HepG2 (cell line): ENCODE data around the gene IPO9. TPM values are rescaled to one million over a fixed set of nuclear protein-coding genes. Genes with fewer than 3 reads are reported as not detected.

Source experiments
- ATAC-seq: fragments of 200-7000 bp; cut with Tn5 transposase; 3 replicates; pipeline ENCODE4 v1.9.1; 2020; ENCODE audit warnings: mild to moderate bottlenecking, moderate library complexity
- BruUV-seq: library from RNA; stranded (reverse); fragments of 400-500 nt; replicated peaks from 2 replicates; lab custom pipeline; 2021; lab: Mats Ljungman, UMichigan
- CTCF ChIA-PET: fragments of 300-600 bp; formaldehyde crosslinking; extraction: SDS; loops from one replicate; lab custom pipeline; 2021; ENCODE audit warnings: low total read pairs, inconsistent platforms, low intra/inter-chr PET ratio; lab: Yijun Ruan, JAX
- POLR2A ChIA-PET: fragments of 350-600 bp; sonication (Branson Sonifier 250); formaldehyde crosslinking; loops from one replicate; lab custom pipeline; 2020; ENCODE audit warnings: antibody characterized with exemption, inconsistent platforms; lab: Yijun Ruan, JAX
- DNase-seq: peaks from one replicate; pipeline ENCODE4 v3.0.0-alpha.2; 2015; ENCODE audit warnings: low spot score
- FAIRE-seq: peaks from 3 replicates; lab custom pipeline; 2011; peaks lifted over from hg19 to GRCh38; lab: Jason Lieb, UNC
- H2AFZ ChIP-seq: one replicate; pipeline ENCODE4 v1.6.1; 2011; ENCODE audit warnings: low read length, inconsistent platforms
- H3K27ac ChIP-seq: fragments of 300-600 bp; 3 replicates; pipeline ENCODE4 v1.8.0; 2011; ENCODE audit warnings: mixed run types, mild to moderate bottlenecking, mixed read lengths, low read length, inconsistent platforms; ENCODE audit not compliant: insufficient read depth; ENCODE audit errors: extremely low read length
- H3K27me3 ChIP-seq, 2 experiments: fragments of 200-600 bp in 1 of 2; 2 replicates in 1 of 2; 3 replicates in 1 of 2; pipeline versions ENCODE4 v1.6.0 to v1.8.0; 2011; ENCODE audit warnings: low read length in 2 of 2, mild to moderate bottlenecking in 2 of 2, moderate library complexity in 2 of 2, inconsistent platforms in 1 of 2; ENCODE audit not compliant: insufficient read depth in 2 of 2, control insufficient read depth in 1 of 2
- H3K36me3 ChIP-seq, 2 experiments: fragments of 200-600 bp in 1 of 2; replicated peaks in 1 of 2; 2 replicates in 1 of 2; 3 replicates in 1 of 2; pipeline versions ENCODE4 v1.5.1 to v1.8.0; 2011; ENCODE audit warnings: low read length in 2 of 2, inconsistent platforms in 1 of 2; ENCODE audit not compliant: insufficient read depth in 2 of 2, control insufficient read depth in 1 of 2
- H3K4me1 ChIP-seq: 2 replicates; pipeline ENCODE4 v1.5.1; 2012; ENCODE audit warnings: low read length, inconsistent platforms; ENCODE audit not compliant: insufficient read depth
- H3K4me2 ChIP-seq: 2 replicates; pipeline ENCODE4 v1.6.0; 2011; ENCODE audit warnings: low read depth, low read length, inconsistent platforms
- H3K4me3 ChIP-seq, 3 experiments: fragments of 200-600 bp in 1 of 3; sonication (generic), shearing (Covaris generic) in 1 of 3; replicated peaks in 1 of 3; 2 replicates each; pipeline ENCODE4 v1.5.1; 2011 to 2016; ENCODE audit warnings: low read length in 3 of 3, inconsistent platforms in 2 of 3, low read depth in 2 of 3, mild to moderate bottlenecking in 2 of 3, control low read depth in 1 of 3, mixed read lengths in 1 of 3; ENCODE audit not compliant: insufficient read depth in 1 of 3
- H3K79me2 ChIP-seq: one replicate; pipeline ENCODE4 v1.6.1; 2011; ENCODE audit warnings: low read length, inconsistent platforms; ENCODE audit not compliant: insufficient read depth
- H3K9ac ChIP-seq: 2 replicates; pipeline ENCODE4 v1.6.0; 2011; ENCODE audit warnings: mild to moderate bottlenecking, low read depth, low read length, inconsistent platforms; ENCODE audit not compliant: insufficient read depth
- H3K9me3 ChIP-seq: 2 replicates; pipeline ENCODE4 v1.5.1; 2012; ENCODE audit warnings: mild to moderate bottlenecking, low read length
- H4K20me1 ChIP-seq: 2 replicates; pipeline ENCODE4 v1.6.0; 2011; ENCODE audit warnings: inconsistent platforms, mild to moderate bottlenecking, low read length, moderate library complexity; ENCODE audit not compliant: insufficient read depth
- ARNT ChIP-seq: fragments of 450-650 bp; IDR thresholded peaks from 2 replicates; pipeline ENCODE4 v1.6.1; 2017
- NFE2 ChIP-seq: sonication (generic); formaldehyde crosslinking; IDR thresholded peaks from 2 replicates; pipeline ENCODE4 v1.4.0; 2020; ENCODE audit warnings: missing genetic modification reagents
- PHF8 ChIP-seq: sonication (generic); formaldehyde crosslinking; IDR thresholded peaks from 2 replicates; pipeline ENCODE4 v1.5.0; 2020; ENCODE audit warnings: missing genetic modification reagents
- TBX2 ChIP-seq: sonication (generic); formaldehyde crosslinking; IDR thresholded peaks from 2 replicates; pipeline ENCODE4 v1.5.0; 2020; ENCODE audit warnings: missing genetic modification reagents, mild to moderate bottlenecking, borderline replicate concordance
- ZFP90 ChIP-seq: sonication (generic); formaldehyde crosslinking; IDR thresholded peaks from 2 replicates; pipeline ENCODE4 v1.8.0; 2022; ENCODE audit warnings: missing genetic modification reagents, mild to moderate bottlenecking, inconsistent platforms, borderline replicate concordance
- ZNF446 ChIP-seq: sonication (generic); formaldehyde crosslinking; IDR thresholded peaks from 2 replicates; pipeline ENCODE4 v1.5.0; 2020; ENCODE audit warnings: mild to moderate bottlenecking, missing genetic modification reagents
- ZNF549 ChIP-seq: sonication (generic); formaldehyde crosslinking; IDR thresholded peaks from 2 replicates; pipeline ENCODE4 v1.5.0; 2020; ENCODE audit warnings: missing genetic modification reagents
- ZNF7 ChIP-seq: IDR thresholded peaks from 2 replicates; pipeline ENCODE4 v1.6.1; 2016; ENCODE audit warnings: missing biosample characterization, missing genetic modification reagents
- ZSCAN22 ChIP-seq: sonication (generic); formaldehyde crosslinking; IDR thresholded peaks from 2 replicates; pipeline ENCODE4 v1.4.0; 2020; ENCODE audit warnings: mild to moderate bottlenecking, missing genetic modification reagents
- WGBS: methylation state at CpG from one replicate; pipeline ENCODE4 v1.1.6; 2017; ENCODE audit warnings: low lambda C conversion rate; 5-methylcytosine and 5-hydroxymethylcytosine counted together
- in situ Hi-C: cut with HindIII; loops from 2 replicates; pipeline ENCODE4 v1.10.0; 2017; ENCODE audit warnings: low pct_unique_long_range_greater_than_20kb; ENCODE audit not compliant: extremely low pct_ligation_motif_present
- intact Hi-C: fragments of 100-400 bp; cut with micrococcal nuclease; formaldehyde crosslinking; loops from one replicate; pipeline ENCODE4 v1.10.0; 2022; ENCODE audit not compliant: unreplicated experiment
- polyA plus RNA-seq, 8 experiments: library from polyadenylated mRNA; depleted of rRNA in 3 of 8; stranded (reverse) in 7 of 8; unstranded in 1 of 8; fragments of >200 nt; fragmentation: Illumina TruSeq in 4 of 8; extraction: Trizol in 4 of 8; gene quantifications; 2 replicates each; pipeline versions ENCODE4 v1.2.1 to v1.2.3, GENCODE V29; 2011 to 2016; ENCODE audit warnings: low read depth in 4 of 8, missing spikeins in 1 of 8, mixed read lengths in 1 of 8; ENCODE audit not compliant: insufficient read depth in 1 of 8
- total RNA-seq, 5 experiments: library from RNA; depleted of rRNA; stranded (reverse); fragments of >200 nt; fragmentation: Illumina TruSeq; extraction: Trizol; gene quantifications; 2 replicates each; pipeline ENCODE4 v1.2.3, GENCODE V29; 2016; ENCODE audit warnings: low read depth in 1 of 5
- TF ChIP-seq, protein P1 (sequence below): sonication (generic); formaldehyde crosslinking; IDR thresholded peaks from 2 replicates; pipeline ENCODE4 v1.5.1; 2020; ENCODE audit warnings: mild to moderate bottlenecking, moderate library complexity, missing genetic modification reagents
- TF ChIP-seq, protein P2 (sequence below): sonication (generic); formaldehyde crosslinking; IDR thresholded peaks from 2 replicates; pipeline ENCODE4 v1.5.1; 2020; ENCODE audit warnings: mild to moderate bottlenecking, missing genetic modification reagents, borderline replicate concordance
- TF ChIP-seq, protein P3 (sequence below): sonication (generic); formaldehyde crosslinking; IDR thresholded peaks from 2 replicates; pipeline ENCODE4 v1.4.0; 2020; ENCODE audit warnings: missing genetic modification reagents

IPO9 gene
- total and polyA plus RNA-seq, 2 of the 13 experiments (the other 11 are each of a cell fraction or from before 2014, with no cell fraction given) = 31.0 to 34.8 TPM

DNA sequence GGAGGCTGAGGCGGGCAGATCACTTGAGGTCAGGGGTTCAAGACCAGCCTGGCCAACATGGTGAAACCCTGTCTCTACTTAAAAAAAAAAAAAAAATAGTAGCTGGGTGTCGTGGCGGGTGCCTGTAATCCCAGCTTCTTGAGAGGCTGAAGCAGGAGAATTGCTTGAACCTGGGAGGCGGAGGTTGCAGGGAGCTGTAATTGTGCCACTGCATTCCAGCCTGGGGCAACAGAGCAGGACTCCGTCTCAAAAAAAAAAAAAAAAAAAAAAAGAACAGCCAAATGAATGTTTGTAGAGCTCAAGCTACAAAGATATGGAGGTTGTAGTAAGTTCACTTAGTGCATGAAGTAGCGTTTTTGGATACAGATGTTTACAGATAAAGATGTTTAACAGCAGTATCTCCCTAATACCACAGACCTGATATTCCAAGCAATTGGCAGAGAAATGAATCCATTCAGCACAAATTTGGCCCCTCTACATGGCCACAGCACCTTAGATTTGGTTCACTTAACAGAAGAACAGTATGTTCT lies 49.5 kb upstream of the IPO9 start:
- CTCF ChIA-PET = no interaction called here
- no peak for DNase-seq

More for the DNA sequence above, 49.5 kb upstream of the IPO9 start:
- Histone ChIP-seq H3K27me3 (peaks cover 0 to 34% of the 10 kb centered on the region in 2 experiments; a peak in 2 of 5 replicates), H3K9ac (no peak overlapping the region), H3K79me2 (no peaks in the 10 kb centered on the region), H3K27ac (no peak overlapping the region), H3K9me3 (no peaks in the 10 kb centered on the region), H3K4me1 (no peaks in the 10 kb centered on the region), H3K36me3 (no peaks in the 10 kb centered on the region), H2AFZ (no peak overlapping the region), H3K4me2 (no peak overlapping the region), H4K20me1 (no peaks in the 10 kb centered on the region), H3K4me3 (no peak overlapping the region)
- in situ Hi-C loops (no loop called here), intact Hi-C loops (no loop called here)
- ATAC-seq (no peak), FAIRE-seq (no peak)
- POLR2A ChIA-PET = no interaction called here
- TF ChIP-seq, protein P1, sequence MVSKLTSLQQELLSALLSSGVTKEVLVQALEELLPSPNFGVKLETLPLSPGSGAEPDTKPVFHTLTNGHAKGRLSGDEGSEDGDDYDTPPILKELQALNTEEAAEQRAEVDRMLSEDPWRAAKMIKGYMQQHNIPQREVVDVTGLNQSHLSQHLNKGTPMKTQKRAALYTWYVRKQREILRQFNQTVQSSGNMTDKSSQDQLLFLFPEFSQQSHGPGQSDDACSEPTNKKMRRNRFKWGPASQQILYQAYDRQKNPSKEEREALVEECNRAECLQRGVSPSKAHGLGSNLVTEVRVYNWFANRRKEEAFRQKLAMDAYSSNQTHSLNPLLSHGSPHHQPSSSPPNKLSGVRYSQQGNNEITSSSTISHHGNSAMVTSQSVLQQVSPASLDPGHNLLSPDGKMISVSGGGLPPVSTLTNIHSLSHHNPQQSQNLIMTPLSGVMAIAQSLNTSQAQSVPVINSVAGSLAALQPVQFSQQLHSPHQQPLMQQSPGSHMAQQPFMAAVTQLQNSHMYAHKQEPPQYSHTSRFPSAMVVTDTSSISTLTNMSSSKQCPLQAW (CRISPR knock-in tag) = no peak
- TF ChIP-seq, protein P2, sequence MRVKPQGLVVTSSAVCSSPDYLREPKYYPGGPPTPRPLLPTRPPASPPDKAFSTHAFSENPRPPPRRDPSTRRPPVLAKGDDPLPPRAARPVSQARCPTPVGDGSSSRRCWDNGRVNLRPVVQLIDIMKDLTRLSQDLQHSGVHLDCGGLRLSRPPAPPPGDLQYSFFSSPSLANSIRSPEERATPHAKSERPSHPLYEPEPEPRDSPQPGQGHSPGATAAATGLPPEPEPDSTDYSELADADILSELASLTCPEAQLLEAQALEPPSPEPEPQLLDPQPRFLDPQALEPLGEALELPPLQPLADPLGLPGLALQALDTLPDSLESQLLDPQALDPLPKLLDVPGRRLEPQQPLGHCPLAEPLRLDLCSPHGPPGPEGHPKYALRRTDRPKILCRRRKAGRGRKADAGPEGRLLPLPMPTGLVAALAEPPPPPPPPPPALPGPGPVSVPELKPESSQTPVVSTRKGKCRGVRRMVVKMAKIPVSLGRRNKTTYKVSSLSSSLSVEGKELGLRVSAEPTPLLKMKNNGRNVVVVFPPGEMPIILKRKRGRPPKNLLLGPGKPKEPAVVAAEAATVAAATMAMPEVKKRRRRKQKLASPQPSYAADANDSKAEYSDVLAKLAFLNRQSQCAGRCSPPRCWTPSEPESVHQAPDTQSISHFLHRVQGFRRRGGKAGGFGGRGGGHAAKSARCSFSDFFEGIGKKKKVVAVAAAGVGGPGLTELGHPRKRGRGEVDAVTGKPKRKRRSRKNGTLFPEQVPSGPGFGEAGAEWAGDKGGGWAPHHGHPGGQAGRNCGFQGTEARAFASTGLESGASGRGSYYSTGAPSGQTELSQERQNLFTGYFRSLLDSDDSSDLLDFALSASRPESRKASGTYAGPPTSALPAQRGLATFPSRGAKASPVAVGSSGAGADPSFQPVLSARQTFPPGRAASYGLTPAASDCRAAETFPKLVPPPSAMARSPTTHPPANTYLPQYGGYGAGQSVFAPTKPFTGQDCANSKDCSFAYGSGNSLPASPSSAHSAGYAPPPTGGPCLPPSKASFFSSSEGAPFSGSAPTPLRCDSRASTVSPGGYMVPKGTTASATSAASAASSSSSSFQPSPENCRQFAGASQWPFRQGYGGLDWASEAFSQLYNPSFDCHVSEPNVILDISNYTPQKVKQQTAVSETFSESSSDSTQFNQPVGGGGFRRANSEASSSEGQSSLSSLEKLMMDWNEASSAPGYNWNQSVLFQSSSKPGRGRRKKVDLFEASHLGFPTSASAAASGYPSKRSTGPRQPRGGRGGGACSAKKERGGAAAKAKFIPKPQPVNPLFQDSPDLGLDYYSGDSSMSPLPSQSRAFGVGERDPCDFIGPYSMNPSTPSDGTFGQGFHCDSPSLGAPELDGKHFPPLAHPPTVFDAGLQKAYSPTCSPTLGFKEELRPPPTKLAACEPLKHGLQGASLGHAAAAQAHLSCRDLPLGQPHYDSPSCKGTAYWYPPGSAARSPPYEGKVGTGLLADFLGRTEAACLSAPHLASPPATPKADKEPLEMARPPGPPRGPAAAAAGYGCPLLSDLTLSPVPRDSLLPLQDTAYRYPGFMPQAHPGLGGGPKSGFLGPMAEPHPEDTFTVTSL (CRISPR knock-in tag) = no peak
- no peak for TF ChIP-seq ARNT
- no peak for TF ChIP-seq ZNF7
- no peak for TF ChIP-seq TBX2 (CRISPR knock-in tag)
- TF ChIP-seq PHF8 (CRISPR knock-in tag) = no peak
- no peak for TF ChIP-seq ZFP90 (CRISPR knock-in tag)
- TF ChIP-seq ZSCAN22 (CRISPR knock-in tag) = no peak
- TF ChIP-seq, protein P3, sequence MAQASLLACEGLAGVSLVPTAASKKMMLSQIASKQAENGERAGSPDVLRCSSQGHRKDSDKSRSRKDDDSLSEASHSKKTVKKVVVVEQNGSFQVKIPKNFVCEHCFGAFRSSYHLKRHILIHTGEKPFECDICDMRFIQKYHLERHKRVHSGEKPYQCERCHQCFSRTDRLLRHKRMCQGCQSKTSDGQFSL (CRISPR knock-in tag) = no peak
- TF ChIP-seq ZNF446 (CRISPR knock-in tag) = no peak
- TF ChIP-seq ZNF549 = no peak
- TF ChIP-seq NFE2 (CRISPR knock-in tag) = no peak
- 37% methylated on average over 6 of the region's 6 CpGs for WGBS
- BruUV-seq = no TSS peak
